Ascending aorta (tissue), 2 donors: ENCODE data around the gene JMJD6. TPM values are rescaled to one million over a fixed set of nuclear protein-coding genes. Genes with fewer than 3 reads are reported as not detected.

Experiments used
- DNase-seq, 2 donors: peaks; one replicate each; pipeline ENCODE4 v3.0.0-alpha.2; 2019; ENCODE audit warnings: low spot score in 2 of 2
- H3K27ac ChIP-seq, 2 donors: fragments of 200-600 bp; sonication (generic); one replicate each; pipeline ENCODE4 v1.5.1; 2016 to 2017; ENCODE audit warnings: mild to moderate bottlenecking in 1 of 2
- H3K27me3 ChIP-seq: fragments of 200-600 bp; sonication (generic); one replicate; pipeline ENCODE4 v1.5.1; 2017
- H3K36me3 ChIP-seq, 2 donors: fragments of 200-600 bp; sonication (generic); one replicate each; pipeline ENCODE4 v1.5.1; 2016
- H3K4me1 ChIP-seq, 2 donors: fragments of 200-600 bp; sonication (generic); one replicate each; pipeline ENCODE4 v1.5.1; 2016 to 2017; ENCODE audit warnings: mild to moderate bottlenecking in 1 of 2
- H3K4me3 ChIP-seq, 2 donors: fragments of 200-600 bp; sonication (generic); one replicate each; pipeline ENCODE4 v1.5.1; 2016 to 2017; ENCODE audit warnings: mild to moderate bottlenecking in 1 of 2
- H3K9me3 ChIP-seq, 2 donors: fragments of 200-600 bp; sonication (generic); one replicate each; pipeline ENCODE4 v1.5.1; 2016
- intact Hi-C: fragments of 100-400 bp; cut with DNase I; formaldehyde crosslinking; loops from one replicate; pipeline ENCODE4 v1.15.1; 2023
- total RNA-seq: library from RNA; depleted of rRNA; stranded (reverse); fragments of >200 nt; gene quantifications from one replicate; pipeline ENCODE4 v1.1.0, GENCODE V29; 2016
- TF ChIP-seq, protein P1 (sequence below), 3 experiments: fragments of 200-600 bp in 2 of 3; fragments of 450-650 bp in 1 of 3; sonication (generic) in 2 of 3; IDR thresholded peaks; one replicate each; pipeline ENCODE4 v1.5.1; 2016 to 2019; ENCODE audit warnings: antibody characterized with exemption in 3 of 3, mild to moderate bottlenecking in 1 of 3, moderate library complexity in 1 of 3

JMJD6 gene
- total RNA-seq, 1 donor from 2014 or later = 29.4 TPM

DNA sequence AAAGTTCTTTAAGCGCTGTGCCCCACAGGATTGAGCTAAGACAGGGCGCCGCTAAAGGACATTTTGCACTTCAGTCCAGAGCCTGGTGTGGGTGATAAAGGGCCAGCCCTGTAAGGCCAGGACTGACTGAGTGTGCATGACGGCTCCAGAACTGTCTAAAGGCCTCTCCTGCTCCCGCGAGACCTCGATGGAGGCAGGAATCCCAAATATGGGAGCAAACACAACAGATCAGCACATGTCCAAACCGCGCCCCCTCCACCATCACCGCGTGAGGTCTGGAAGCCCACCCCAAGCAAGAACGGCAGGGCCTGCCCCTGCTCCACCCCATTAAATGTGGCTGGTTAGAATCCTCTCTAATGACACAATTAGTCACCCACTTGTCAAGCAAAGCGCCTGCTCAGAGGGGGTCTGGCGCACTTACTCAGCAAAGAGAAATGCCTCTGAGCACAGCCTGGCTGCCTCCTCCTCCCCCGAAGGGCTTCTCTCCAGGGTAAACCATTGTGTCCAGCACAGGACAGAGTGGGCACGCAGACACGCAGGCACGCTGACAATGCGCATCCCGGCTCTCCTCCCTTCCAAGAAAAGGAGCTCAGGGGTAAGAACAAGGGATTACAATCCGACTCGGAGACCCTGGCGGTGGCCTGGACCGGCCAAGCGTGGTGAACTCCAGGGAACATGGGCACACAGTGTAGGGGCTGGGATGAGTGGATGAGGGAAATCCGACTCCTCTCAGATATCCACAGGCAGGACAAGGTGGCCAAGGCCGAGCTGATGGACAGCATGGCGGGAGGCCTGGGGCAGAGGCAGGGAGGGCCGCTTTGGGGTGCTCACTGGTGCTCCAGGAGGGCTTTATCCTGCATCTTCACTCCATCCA, 17.1 kb downstream of the JMJD6 start:
- H3K36me3 ChIP-seq = peaks cover 5 to 17% of the 10 kb centered on the region in 2 donors
- H3K9me3 ChIP-seq = no peaks in the 10 kb centered on the region
- H3K4me3 ChIP-seq = peak overlapping the region; percentile 85 to 96
- H3K4me1 ChIP-seq = peaks cover 4 to 36% of the 10 kb centered on the region in 2 donors
- peak overlapping the region; percentile 96 to 97 for H3K27ac ChIP-seq
- peak; percentile 88 to 98 for DNase-seq
- TF ChIP-seq, protein P1, sequence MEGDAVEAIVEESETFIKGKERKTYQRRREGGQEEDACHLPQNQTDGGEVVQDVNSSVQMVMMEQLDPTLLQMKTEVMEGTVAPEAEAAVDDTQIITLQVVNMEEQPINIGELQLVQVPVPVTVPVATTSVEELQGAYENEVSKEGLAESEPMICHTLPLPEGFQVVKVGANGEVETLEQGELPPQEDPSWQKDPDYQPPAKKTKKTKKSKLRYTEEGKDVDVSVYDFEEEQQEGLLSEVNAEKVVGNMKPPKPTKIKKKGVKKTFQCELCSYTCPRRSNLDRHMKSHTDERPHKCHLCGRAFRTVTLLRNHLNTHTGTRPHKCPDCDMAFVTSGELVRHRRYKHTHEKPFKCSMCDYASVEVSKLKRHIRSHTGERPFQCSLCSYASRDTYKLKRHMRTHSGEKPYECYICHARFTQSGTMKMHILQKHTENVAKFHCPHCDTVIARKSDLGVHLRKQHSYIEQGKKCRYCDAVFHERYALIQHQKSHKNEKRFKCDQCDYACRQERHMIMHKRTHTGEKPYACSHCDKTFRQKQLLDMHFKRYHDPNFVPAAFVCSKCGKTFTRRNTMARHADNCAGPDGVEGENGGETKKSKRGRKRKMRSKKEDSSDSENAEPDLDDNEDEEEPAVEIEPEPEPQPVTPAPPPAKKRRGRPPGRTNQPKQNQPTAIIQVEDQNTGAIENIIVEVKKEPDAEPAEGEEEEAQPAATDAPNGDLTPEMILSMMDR (IDR thresholded peaks at IDR 0.05) = no peak
- no peaks in the 10 kb centered on the region for H3K27me3 ChIP-seq
- intact Hi-C loops = loop anchor here (1.0 kb wide), 1 partner anchor 9 kb away; no protein-coding TSS in a partner anchor

- no peak for DNase-seq
- intact Hi-C loops = no loop called here
- Histone ChIP-seq H3K4me1 (peaks cover 4 to 36% of the 10 kb centered on the region in 2 donors), H3K9me3 (no peaks in the 10 kb centered on the region), H3K4me3 (peak overlapping the region; percentile 44 to 85), H3K27ac (peak overlapping the region; percentile 96 to 97), H3K36me3 (peaks cover 0 to 6% of the 10 kb centered on the region in 2 donors), H3K27me3 (no peaks in the 10 kb centered on the region)
- TF ChIP-seq, protein P1 (IDR thresholded peaks at IDR 0.05) = peak in 2 of 3 experiments; percentile 5 to 42
Measured at GRCh38 chr17:76707985-76708807, 18.2 kb downstream of the JMJD6 start.

- DNase-seq = no peak
- Histone ChIP-seq H3K36me3 (no peaks in the 10 kb centered on the region), H3K9me3 (no peaks in the 10 kb centered on the region), H3K27me3 (no peaks in the 10 kb centered on the region), H3K4me1 (peaks cover 4 to 35% of the 10 kb centered on the region in 2 donors), H3K27ac (peak overlapping the region; percentile 49 to 96), H3K4me3 (no peak overlapping the region)
- TF ChIP-seq, protein P1 (IDR thresholded peaks at IDR 0.05) = no peak
- intact Hi-C loops = no loop called here
Measured at GRCh38 chr17:76706817-76707216, 19.6 kb downstream of the JMJD6 start.

- H3K36me3 ChIP-seq = no peaks in the 10 kb centered on the region
- DNase-seq = no peak
- H3K4me1 ChIP-seq = peaks cover 9 to 42% of the 10 kb centered on the region in 2 donors
- H3K4me3 ChIP-seq = no peak overlapping the region
- no peaks in the 10 kb centered on the region for H3K27me3 ChIP-seq
- H3K9me3 ChIP-seq = no peaks in the 10 kb centered on the region
- H3K27ac ChIP-seq = peak overlapping the region; percentile 40 to 53
- TF ChIP-seq, protein P1 (IDR thresholded peaks at IDR 0.05) = no peak
- intact Hi-C loops = no loop called here
Measured at GRCh38 chr17:76704805-76705204, 21.6 kb downstream of the JMJD6 start.

DNA sequence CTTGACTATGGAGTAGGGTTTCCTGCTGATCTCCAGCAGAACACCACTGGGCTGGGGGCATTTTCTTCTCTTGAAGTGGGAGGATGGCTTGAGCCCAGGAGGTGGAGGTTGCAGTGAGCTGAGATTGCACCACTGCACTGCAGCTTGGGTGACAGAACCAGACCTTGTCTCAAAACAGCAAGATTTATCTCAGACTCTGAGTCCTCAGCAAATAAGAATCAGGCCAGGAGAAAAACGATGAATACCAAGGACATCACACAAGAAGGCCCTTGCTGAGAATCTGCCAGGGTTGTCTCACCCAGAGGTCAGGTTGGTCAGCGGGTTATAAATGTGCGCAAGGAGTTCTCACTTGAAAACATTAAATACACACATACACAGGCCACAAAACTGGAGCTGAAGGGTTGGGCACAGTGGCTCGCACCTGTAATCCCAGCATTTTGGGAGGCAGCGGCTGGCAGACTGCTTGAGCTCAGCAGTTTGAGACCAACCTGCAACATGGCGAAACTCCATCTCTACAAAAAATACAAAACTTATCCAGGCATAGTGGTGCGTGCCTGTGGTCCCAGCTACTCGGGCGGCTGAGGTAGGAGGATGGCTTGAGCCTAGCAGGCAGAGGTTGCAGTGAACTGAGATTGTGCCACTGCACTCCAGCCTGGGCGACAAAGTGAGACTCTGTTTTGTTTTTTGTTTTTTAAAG, 23.3 kb downstream of the JMJD6 start:
- H3K27ac ChIP-seq = peak overlapping the region; percentile 90 to 93
- DNase-seq = no peak
- no peaks in the 10 kb centered on the region for H3K27me3 ChIP-seq
- H3K9me3 ChIP-seq = no peaks in the 10 kb centered on the region
- intact Hi-C loops = no loop called here
- H3K36me3 ChIP-seq = no peaks in the 10 kb centered on the region
- H3K4me3 ChIP-seq = no peak overlapping the region
- TF ChIP-seq, protein P1 (IDR thresholded peaks at IDR 0.05) = no peak
- H3K4me1 ChIP-seq = peaks cover 15 to 50% of the 10 kb centered on the region in 2 donors
